HG03565 (cell line): ENCODE results near the gene FANK1.
A peak's percentile ranks its signal among the peaks of the same experiment; 100 is the strongest.

Experiments
- ATAC-seq: cut with Tn5 transposase; IDR thresholded peaks from one replicate; pipeline ENCODE4 v1.9.1; 2021; ENCODE audit warnings: mild to moderate bottlenecking, moderate library complexity; ENCODE audit not compliant: unreplicated experiment

The FANK1 gene, protein sequence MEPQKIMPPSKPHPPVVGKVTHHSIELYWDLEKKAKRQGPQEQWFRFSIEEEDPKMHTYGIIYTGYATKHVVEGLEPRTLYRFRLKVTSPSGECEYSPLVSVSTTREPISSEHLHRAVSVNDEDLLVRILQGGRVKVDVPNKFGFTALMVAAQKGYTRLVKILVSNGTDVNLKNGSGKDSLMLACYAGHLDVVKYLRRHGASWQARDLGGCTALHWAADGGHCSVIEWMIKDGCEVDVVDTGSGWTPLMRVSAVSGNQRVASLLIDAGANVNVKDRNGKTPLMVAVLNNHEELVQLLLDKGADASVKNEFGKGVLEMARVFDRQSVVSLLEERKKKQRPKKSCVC

DNA sequence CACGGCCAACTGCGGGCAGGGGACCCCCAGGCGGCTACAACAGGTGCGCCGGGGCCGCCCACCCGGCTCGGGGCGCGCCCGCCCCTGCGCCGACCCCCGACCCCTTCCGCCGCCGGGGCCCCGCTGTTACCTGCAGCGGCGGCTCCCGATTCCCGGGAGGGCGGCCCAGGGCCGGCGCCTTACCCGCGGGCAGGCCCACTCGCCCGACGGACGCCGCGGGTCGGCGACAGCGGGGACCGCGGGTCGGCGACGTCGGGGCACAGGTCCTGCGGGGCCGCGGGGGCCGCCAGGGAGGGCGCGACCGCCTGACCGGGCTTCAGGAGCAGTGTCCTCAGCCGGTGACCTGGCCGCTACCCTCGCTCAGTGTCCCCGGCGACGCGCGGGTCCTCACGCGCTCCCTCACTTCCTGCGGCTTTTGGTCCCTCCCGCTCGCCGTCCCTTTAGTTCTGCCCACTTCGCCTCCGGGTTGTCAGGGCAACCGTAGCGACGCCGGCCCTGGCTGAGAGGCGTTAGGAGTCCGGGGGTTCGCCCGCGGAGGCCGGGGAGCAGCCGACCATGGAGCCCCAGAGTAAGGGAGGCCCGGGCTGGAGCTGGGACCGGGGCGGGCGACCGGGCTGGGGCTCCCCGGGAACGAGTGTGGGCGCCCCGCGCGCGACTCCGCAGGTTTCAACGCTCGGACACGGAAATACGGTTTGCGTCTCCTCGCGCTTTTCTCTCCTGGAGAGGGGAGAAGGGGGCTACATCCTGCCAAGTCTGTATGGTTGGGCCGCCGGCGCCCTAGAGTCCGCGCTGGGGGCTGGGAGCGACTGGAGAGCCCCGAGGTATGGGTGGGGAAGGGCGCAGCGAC lies at the start of gene FANK1:
Gene FANK1, plus strand, starts transcription at position 477 of the 847 bp plus-strand sequence. Its CDS starts 79 bp downstream, at position 556.
- peak; percentile 84 for ATAC-seq

- no peak for ATAC-seq
These were observed 49.5 kb upstream of the FANK1 start for GRCh38 chr10:125846894-125847293.

- no peak for ATAC-seq
These were observed 48.0 kb upstream of the FANK1 start for GRCh38 chr10:125848371-125848770.

DNA sequence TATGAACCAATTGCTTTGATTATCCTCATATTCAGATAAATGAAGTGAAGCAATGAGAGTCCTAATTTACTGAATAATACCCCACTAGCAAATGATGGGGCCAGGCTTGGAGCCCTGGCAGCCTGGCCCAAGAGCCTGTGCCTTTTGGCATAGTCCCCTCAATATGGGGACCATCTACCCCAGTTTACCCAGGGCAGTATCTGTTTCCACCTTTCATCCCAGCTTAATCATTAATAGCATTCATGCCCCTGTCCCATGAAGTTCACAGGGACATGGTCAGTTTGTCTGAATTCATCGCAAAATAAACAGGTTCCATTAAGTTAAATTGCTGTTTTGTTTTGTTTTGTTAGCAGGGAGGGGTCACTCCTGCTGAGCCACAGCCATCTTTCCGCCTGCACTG lies 47.5 kb upstream of the FANK1 start:
- no peak for ATAC-seq

DNA sequence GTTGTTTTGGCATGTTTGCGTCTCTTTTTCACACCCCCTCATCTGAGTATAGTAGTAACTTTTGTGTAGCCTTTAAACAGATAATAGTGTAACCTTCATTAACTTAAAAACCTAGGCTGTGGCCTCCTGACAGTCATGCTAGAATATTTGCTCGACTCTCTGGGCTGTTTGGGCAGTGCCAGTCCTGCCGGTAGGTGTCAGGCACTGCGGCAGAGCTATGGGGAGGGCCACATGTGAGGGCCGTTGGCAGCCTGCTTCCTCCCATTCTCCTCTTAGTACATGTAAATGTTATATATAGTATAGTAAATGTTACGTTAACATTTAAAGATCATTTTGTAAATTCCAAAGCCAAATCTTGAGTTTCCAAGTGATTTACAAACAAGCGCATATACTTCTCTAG lies 46.9 kb upstream of the FANK1 start:
- no peak for ATAC-seq

DNA sequence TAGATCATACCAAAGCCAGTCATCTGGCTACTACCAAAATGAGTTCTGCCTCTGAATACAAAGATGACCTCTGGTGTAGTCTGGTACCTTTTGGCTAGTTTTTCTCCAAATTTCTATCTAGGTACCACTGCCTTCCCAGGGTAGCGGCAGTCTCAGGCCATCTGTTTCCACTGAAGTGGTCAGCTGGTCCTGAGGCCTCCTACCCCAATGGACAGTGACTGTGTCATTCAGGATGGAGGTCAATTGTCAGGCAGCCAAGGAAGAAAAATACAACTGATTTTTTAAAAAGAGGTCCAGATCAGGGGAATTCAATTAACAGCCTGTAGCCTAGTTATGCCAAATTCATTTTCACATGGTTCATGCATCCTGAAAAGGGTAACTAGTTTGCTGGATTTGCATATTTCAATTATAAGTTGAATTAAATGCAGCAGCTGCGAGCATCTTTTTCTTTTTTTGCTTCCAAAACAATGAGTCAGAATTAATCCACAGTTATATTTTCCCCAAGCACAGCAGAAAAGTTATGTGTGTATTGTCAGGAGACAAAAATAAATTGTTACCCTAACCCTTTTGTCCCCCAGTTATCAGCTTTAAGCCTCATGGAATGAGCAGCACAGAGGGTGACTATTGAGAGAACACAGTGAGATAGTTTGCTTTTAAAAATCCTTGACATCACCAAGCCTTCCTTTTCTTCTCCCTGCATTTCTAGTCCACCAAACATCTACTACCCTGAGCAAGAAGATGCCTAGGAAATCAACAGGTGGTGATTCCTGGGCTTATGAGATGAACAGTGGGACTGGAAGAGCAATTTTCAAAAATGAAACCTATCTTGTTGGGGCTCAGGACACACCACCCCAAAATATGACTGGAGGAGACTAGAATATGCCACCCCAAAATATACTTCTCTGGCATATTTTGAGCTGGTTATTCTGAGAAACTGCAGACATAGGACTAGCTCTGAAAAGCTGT lies 45.3 kb upstream of the FANK1 start:
- ATAC-seq, result no peak

- ATAC-seq, result no peak
These were observed 43.9 kb upstream of the FANK1 start for GRCh38 chr10:125852487-125852886.

GRCh38 chr10:125857185-125857760 lies 39.1 kb upstream of the FANK1 start:
- no peak for ATAC-seq

DNA sequence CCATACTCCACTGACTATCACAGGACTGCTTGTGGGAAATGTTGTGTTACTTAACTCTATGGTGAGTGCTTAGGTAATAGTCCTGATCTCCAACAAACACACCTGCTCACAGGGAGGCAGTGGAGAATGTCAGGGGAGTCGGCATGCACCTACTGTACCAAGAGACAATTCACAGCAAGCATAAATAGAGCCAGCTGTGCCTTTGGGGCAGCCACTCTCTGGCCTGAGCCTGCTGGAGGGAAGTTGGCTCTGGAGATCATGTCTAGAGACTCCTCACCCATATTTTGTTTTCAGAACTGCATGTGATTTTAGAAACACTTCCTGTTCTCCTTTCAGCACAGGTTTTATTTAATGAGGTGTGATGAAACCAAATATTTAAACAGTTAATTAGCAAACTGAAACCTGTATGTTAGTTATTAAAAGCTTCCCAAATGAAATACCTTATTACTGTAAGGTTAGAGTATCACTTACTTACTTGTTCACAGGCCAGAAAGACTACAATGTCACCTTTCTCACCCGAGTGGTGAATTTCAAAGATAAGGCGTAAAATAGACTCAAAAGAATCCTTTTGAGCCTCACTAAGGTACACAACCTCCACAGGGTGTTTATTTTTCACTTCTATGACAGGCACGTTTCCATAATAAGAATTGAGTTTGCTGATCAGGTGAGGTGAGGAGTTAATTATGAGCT lies 37.1 kb upstream of the FANK1 start:
- no peak for ATAC-seq

GRCh38 chr10:125865120-125865519 lies 31.2 kb upstream of the FANK1 start:
- ATAC-seq, result no peak

DNA sequence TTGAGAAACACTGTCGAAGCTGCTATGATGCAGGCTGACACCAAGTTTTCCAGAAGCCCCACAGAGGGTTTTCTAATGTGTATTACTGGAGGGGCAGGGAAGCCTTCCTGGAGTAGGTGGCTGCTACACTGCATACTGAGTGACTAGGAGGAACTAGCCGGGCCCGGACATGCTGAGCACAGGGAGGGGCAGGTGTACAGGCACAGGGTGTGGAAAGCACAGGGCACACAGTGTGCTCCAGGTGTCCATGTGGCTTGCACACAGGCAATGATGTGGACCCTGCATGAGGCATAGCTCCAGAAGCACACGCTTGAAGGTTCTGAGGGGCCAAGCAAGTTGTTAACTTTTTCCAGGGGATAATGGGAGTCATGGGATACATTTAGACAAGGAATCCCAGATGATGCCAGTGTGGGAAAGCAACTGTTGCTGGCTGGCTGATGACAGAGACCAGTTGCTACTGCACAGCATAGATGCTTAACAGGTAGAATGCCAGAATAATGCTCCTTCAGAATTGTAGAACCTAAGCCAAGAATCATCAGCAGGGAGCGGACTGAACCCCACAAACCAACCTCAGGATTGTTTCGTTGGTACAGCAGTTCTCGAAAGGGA lies 29.8 kb upstream of the FANK1 start:
- ATAC-seq, result no peak

GRCh38 chr10:125868372-125868975 lies 27.9 kb upstream of the FANK1 start:
- ATAC-seq, result peak; percentile 65

DNA sequence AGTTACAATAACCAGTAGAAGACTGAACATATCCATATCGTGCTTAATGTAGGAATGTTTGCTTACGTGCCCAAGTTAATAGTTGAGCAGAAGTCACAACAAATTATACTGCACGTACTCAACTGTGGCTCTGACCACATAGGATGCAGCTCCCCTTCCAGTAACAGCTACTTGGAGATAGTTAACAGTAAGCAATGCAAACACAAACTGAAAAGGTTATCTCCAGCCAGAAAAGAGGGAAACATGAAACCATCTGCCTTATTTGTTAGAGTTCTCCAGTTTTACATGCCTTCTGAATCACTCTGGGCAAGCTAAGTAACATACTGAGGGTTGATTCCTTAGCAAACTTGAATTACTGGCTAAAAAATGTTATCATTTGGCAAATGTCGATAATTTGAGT lies 25.0 kb upstream of the FANK1 start:
- ATAC-seq, result no peak

GRCh38 chr10:125878957-125879835 lies 17.2 kb upstream of the FANK1 start:
- ATAC-seq, result no peak

- ATAC-seq, result no peak
These were observed 15.6 kb upstream of the FANK1 start for GRCh38 chr10:125880719-125881118.

- ATAC-seq, result no peak
These were observed 15.2 kb upstream of the FANK1 start, which contains the start of gene DHX32 for GRCh38 chr10:125881192-125881591. TSS of gene DHX32 (minus strand) at chr10:125881292. CDS start at chr10:125880824, 468 bp downstream.

GRCh38 chr10:125882596-125882995 lies 13.8 kb upstream of the FANK1 start:
- ATAC-seq, result no peak

- no peak for ATAC-seq
These were observed 13.2 kb upstream of the FANK1 start for GRCh38 chr10:125883211-125883610.
